Central memory CD4-positive, alpha-beta T cell (primary cell): ENCODE data around the gene KCNIP3.
"Not testable (repeated sequence)": the region's sequence is repeated elsewhere in the genome, so short reads cannot be mapped to it uniquely, and the experiment has no call there.

Source experiments
- DNase-seq: peaks from one replicate; pipeline ENCODE4 v3.0.0; 2022

KCNIP3 gene

GRCh38 chr2:95374451-95374920 lies 77.3 kb downstream of the KCNIP3 start:
- DNase-seq = no peak

DNA sequence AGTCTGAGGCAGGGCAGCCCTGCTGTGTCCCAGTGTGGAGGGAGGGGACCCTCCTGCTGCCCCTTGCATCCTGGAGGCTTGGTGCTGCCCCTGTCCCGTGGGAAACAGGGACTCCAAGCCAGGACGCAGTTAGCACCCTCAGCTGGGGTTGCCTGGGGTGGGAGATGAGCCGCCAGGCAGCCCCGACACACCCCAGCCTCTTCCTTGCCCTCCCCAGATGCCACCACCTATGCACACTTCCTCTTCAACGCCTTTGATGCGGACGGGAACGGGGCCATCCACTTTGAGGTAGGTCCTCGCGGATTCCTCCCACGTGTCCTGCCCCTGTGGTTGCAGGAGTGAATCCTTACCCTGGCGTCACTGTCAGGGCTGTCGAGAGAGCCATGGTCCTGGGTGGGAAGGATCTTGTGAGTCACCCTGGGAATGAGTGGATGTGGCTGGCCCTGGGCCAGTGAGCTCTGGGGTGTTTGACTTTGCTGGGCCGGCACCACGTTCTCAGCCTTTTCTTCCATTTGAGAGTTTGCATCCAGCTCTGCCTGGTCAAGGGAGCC lies 77.8 kb downstream of the KCNIP3 start:
- no peak for DNase-seq

DNA sequence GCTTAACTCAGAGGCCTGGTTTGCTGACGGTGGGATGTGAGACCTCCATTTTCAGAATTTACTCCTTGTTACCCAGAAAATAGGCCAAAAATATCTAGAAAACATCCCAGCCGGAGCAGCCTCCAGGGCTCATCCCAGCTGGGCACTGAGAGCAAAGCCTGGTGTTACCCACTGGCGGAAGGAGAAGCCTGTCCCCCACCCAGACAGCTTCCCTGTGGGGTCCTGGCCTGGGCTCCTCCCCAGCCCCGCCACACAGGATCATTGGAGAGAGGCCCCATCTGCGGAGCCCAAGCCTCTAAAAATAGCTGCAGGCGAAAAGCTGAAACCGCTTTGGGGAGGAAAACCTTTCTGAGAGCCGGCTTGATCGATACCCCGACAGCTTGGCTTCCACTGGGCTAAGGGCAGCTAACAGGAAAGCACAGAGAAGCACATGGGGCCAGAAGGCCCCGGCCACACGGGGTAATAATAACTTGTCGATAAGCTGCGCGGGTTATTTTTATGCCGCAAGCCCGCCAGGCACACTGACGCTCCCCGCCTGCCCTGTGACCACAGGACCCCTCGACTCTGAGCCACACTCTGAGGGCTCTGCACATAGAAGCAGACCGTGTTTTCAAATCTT lies 78.5 kb downstream of the KCNIP3 start:
- DNase-seq = no peak

DNA sequence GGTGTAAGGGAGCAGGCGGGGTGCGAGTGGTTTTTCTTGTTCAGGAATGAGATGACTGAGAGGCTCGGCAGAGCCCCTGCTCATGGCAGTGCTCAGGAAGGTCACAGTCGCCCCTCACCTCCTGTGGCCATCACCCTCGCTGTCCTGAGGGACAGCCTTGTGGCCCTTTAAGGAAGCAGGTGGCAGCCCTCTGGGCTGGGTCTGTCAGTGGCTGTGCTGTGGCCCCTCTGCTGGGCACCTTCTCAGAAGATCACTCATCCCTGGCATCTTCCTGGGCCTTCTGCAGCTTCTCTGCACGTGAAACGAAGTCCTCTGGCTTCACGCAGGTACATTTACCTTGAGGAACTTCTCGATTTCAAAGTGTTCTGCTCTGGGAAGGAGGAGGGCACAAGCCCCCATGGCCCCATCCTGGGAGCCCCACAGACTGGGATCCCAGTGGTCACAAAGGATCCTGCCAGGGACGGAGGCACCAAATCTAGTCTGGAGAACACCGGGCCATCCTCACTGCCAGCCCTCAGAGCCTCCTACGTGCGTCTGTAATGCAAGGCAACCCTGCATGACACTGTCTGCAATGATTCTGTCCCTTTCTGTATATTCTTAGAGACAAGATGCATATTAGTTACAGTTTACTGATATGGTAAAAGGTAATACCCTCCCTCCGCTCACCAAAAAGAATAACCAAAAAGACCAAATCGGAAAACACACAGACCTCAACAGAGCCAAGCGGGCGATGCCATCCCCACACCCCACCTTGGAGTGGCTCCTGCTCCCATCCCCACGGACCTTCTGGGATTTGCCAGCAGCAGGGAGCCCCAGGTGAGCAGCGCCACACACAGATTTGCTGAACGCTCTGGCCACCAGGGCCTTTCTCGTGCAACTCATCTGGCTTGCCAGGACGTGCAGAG lies 79.4 kb downstream of the KCNIP3 start:
- no peak for DNase-seq

DNA sequence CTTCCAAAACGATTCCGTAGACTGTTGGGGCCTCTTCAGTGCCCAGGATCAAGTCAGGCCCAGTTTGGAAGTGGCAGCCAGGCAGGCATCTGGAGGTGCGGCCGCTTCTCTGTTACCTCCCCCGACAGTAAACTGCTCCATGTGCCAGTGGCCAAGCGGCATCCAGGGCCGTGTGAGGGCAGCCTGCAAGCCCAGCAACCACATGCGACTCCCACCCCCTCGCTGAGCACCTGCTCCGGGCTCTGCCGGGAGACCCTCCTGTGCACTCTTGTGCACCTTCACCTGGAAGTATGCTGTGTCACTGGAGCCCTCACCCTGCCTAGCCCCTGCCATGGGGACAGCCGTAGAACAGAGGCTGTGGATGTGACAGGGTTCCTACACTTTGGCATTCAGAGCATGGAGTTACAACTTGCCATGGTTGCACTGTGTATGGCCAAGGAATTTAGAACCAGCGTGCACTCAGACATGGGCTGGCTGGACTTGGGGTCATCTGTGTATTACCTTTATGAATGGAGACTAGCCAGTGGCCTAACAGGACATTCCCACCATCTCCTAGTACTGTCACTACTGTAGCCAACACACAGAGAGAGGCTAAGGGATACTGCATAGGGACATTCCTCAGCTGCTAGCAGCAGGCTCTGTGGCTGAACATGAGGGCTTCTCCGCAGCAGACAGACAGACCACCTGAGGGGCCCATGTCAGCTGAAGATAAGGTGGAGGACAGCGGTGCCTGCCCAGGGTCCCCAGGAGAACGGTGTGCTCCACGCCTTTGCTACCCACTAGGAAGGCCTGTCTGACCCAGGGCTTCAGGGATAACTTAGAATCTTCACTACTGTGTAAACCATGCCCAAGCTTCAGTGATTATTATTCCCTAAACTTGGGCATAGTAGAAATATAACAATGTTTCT lies 80.3 kb downstream of the KCNIP3 start:
- no peak for DNase-seq

- not testable (repeated sequence) for DNase-seq
Observed at GRCh38 chr2:95378281-95378680, 81.1 kb downstream of the KCNIP3 start.

GRCh38 chr2:95379371-95379831 lies 82.3 kb downstream of the KCNIP3 start:
- no peak for DNase-seq

- no peak for DNase-seq
Observed at GRCh38 chr2:95380280-95380679, 83.1 kb downstream of the KCNIP3 start.

GRCh38 chr2:95380731-95381130 lies 83.6 kb downstream of the KCNIP3 start:
- DNase-seq = no peak

- no peak for DNase-seq
Observed at GRCh38 chr2:95381212-95382191, 84.4 kb downstream of the KCNIP3 start.

GRCh38 chr2:95382192-95382591 lies 85.0 kb downstream of the KCNIP3 start:
- DNase-seq = no peak

DNA sequence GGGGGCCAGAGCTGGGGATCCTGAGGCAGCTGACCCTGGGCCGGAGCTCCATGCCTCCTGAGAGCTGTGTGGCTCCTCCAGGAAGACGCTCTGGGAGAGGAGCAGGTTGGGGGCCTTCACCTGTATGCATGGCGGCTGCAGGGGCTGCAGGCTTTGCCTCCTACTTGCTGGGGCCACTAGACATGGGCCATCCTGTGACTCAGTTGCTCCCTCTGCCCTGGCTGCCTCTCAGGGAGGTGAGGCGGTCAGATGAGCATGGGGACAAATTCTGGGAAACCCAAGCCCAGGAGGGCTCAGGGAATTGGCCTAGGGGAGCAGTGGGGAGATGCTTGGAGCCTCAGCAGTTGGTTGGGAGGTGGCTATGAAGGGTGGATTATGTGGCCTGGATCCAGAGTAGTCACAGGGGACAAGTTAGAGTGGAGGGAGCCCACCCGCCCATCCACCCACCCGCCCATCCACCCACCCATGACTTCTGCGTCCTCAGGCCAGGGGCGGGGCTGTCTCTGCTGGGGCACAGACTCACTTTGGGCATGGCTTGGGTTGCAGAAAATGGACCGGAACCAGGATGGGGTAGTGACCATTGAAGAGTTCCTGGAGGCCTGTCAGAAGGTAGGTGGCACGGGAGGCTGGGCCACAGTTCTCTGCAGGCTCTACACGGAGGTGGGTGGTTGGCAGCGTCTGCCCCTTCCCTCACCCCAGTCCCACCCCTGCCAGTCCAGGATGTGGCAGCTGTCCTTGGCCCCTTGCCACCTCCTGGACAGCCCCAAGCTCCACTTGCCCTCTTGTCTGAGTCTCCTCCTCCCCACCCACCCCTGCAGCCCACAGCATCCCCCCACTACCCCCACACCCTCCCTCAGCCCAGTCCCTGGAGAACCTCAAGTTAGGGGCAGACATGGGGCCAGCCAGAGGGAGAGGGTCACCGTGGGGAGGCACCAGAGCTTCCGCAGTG lies 85.8 kb downstream of the KCNIP3 start:
- no peak for DNase-seq

DNA sequence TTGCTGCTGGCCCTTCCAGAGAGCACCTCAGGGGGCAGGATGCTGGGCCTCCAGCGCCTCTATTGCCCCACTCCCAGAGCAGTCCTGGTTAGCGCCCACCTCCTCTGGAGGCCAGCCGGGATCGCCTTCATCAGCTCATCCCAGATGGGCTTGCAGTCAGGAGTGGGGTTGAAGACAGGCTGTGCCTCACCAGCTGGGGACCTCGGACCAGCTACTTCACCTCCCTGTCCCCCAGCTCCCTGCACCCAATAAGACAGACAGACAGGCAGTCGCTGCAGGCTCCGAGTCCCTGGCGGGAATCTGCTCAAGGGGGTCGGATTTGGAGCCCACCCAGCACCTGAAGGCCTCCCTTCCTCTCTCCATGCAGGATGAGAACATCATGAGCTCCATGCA lies 86.5 kb downstream of the KCNIP3 start:
- DNase-seq = no peak

DNA sequence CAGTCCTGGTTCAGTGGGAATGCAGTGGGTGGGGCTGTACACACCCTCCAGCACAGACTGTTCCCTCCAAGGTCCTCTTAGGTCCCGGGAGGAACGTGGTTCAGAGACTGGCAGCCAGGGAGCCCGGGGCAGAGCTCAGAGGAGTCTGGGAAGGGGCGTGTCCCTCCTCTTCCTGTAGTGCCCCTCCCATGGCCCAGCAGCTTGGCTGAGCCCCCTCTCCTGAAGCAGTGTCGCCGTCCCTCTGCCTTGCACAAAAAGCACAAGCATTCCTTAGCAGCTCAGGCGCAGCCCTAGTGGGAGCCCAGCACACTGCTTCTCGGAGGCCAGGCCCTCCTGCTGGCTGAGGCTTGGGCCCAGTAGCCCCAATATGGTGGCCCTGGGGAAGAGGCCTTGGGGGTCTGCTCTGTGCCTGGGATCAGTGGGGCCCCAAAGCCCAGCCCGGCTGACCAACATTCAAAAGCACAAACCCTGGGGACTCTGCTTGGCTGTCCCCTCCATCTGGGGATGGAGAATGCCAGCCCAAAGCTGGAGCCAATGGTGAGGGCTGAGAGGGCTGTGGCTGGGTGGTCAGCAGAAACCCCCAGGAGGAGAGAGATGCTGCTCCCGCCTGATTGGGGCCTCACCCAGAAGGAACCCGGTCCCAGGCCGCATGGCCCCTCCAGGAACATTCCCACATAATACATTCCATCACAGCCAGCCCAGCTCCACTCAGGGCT lies 87.9 kb downstream of the KCNIP3 start:
- DNase-seq = no peak

DNA sequence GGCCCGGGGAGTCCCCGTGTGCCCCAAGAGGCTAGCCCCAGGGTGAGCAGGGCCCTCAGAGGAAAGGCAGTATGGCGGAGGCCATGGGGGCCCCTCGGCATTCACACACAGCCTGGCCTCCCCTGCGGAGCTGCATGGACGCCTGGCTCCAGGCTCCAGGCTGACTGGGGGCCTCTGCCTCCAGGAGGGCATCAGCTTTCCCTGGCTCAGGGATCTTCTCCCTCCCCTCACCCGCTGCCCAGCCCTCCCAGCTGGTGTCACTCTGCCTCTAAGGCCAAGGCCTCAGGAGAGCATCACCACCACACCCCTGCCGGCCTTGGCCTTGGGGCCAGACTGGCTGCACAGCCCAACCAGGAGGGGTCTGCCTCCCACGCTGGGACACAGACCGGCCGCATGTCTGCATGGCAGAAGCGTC lies 88.4 kb downstream of the KCNIP3 start:
- no peak for DNase-seq

GRCh38 chr2:95386031-95386430 lies 88.9 kb downstream of the KCNIP3 start:
- no peak for DNase-seq

DNA sequence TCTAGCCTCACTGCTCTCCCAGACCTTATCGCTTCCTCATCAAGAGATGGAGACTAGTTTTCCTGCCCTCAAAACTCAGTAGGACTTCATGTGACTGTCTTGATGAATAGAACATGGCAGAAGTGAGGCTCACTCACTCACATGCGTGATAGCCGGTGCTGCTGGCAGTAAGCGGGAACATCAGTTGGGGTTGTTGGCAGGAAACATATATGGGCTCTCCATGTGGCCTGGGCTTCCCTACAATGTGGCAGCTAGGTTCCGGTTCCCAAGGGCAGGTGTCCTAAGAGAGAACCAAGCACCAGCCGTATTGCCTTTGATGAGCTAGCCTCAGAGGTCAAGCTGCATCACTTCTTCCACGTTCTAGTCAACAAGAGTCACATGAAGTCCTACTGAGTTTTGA lies 90.2 kb downstream of the KCNIP3 start:
- DNase-seq = no peak

GRCh38 chr2:95388091-95388692 lies 91.0 kb downstream of the KCNIP3 start:
- no peak for DNase-seq

- no peak for DNase-seq
Observed at GRCh38 chr2:95388856-95389244, 91.7 kb downstream of the KCNIP3 start.
